ENCODE results near the gene SIDT2. TPM values are rescaled to one million over a fixed set of nuclear protein-coding genes. Genes with fewer than 3 reads are reported as not detected.

SIDT2 gene
- polyA plus RNA-seq, 1 donor from 2014 or later, result 11.1 TPM

GRCh38 chr11:117230999-117231841, 52.7 kb downstream of the SIDT2 start:
- H3K4me2 ChIP-seq (ENCODE audit: low read length), result peak overlapping the region; percentile 96
- no peaks in the 10 kb centered on the region for H3K36me3 ChIP-seq (ENCODE audit: insufficient read depth, low read length)
- TF ChIP-seq REST (IDR thresholded peaks at IDR 0.05; ENCODE audit: borderline replicate concordance), result no peak
- TF ChIP-seq POLR2AphosphoS5 (IDR thresholded peaks at IDR 0.05), result no peak
- TF ChIP-seq SMC3 (conservative IDR thresholded peaks at IDR 0.05; ENCODE audit: poor library complexity), result no peak
- no peak for TF ChIP-seq TAF1 (IDR thresholded peaks at IDR 0.05; ENCODE audit: low read depth)
- no peak for TF ChIP-seq RAD21 (conservative IDR thresholded peaks at IDR 0.05)
- TF ChIP-seq MXI1 (conservative IDR thresholded peaks at IDR 0.05; ENCODE audit: poor library complexity, severe bottlenecking), result no peak
- TF ChIP-seq CTCF (IDR thresholded peaks at IDR 0.05; ENCODE audit: poor library complexity, severe bottlenecking), result no peak
- TF ChIP-seq EP300 (conservative IDR thresholded peaks at IDR 0.05; ENCODE audit: poor library complexity, severe bottlenecking), result no peak
- no peak for TF ChIP-seq EZH2 (IDR thresholded peaks at IDR 0.05; ENCODE audit: borderline replicate concordance, insufficient read depth, low read length, poor library complexity, severe bottlenecking)
- H3K9me3 ChIP-seq (ENCODE audit: low read length), result no peaks in the 10 kb centered on the region
- H4K20me1 ChIP-seq (ENCODE audit: insufficient read depth), result no peaks in the 10 kb centered on the region
- H3F3A ChIP-seq (ENCODE audit: insufficient read depth, low read length, poor library complexity, severe bottlenecking), result no peaks in the 10 kb centered on the region
- H3K79me2 ChIP-seq (replicated peaks; ENCODE audit: insufficient read depth, low read length), result peaks cover 49% of the 10 kb centered on the region
- no peaks in the 10 kb centered on the region for H3K27me3 ChIP-seq (ENCODE audit: insufficient read depth, low read depth, low read length)
- H3K9me2 ChIP-seq (ENCODE audit: insufficient read depth, low read length), result no peaks in the 10 kb centered on the region
- peak overlapping the region; percentile 95 for H3K4me3 ChIP-seq (ENCODE audit: low read length)
- peak overlapping the region; percentile 99 for H3K27ac ChIP-seq (ENCODE audit: low read length)
- H2AFZ ChIP-seq (ENCODE audit: low read depth, low read length), result peak overlapping the region; percentile 1
- H3K9ac ChIP-seq (ENCODE audit: low read length), result peak overlapping the region; percentile 99

GRCh38 chr11:117231842-117232091, 53.2 kb downstream of the SIDT2 start, which contains the start of gene PCSK7:
PCSK7 (minus strand) TSS chr11:117232073; CDS start chr11:117229844, 2,229 bp downstream.
- TF ChIP-seq REST (IDR thresholded peaks at IDR 0.05; ENCODE audit: borderline replicate concordance) (no peak), RAD21 (conservative IDR thresholded peaks at IDR 0.05) (no peak), SMC3 (conservative IDR thresholded peaks at IDR 0.05; ENCODE audit: poor library complexity) (no peak), MXI1 (conservative IDR thresholded peaks at IDR 0.05; ENCODE audit: poor library complexity, severe bottlenecking) (peak; percentile 86), TAF1 (IDR thresholded peaks at IDR 0.05; ENCODE audit: low read depth) (no peak), EZH2 (IDR thresholded peaks at IDR 0.05; ENCODE audit: borderline replicate concordance, insufficient read depth, low read length, poor library complexity, severe bottlenecking) (no peak)
- peak within 1 kb of the TSS; percentile 96 for H3K4me3 ChIP-seq (ENCODE audit: low read length)
- peak within 1 kb of the TSS; percentile 96 for H3K4me2 ChIP-seq (ENCODE audit: low read length)
- H3K9me2 ChIP-seq (ENCODE audit: insufficient read depth, low read length), result no peaks in the 10 kb centered on the region
- H3K27me3 ChIP-seq (ENCODE audit: insufficient read depth, low read depth, low read length), result no peaks in the 10 kb centered on the region
- peak within 1 kb of the TSS; percentile 90 for H2AFZ ChIP-seq (ENCODE audit: low read depth, low read length)
- no peaks in the 10 kb centered on the region for H3K9me3 ChIP-seq (ENCODE audit: low read length)
- no peaks in the 10 kb centered on the region for H3F3A ChIP-seq (ENCODE audit: insufficient read depth, low read length, poor library complexity, severe bottlenecking)
- no peaks in the 10 kb centered on the region for H4K20me1 ChIP-seq (ENCODE audit: insufficient read depth)
- peak within 1 kb of the TSS; percentile 99 for H3K27ac ChIP-seq (ENCODE audit: low read length)
- peak within 1 kb of the TSS; percentile 99 for H3K9ac ChIP-seq (ENCODE audit: low read length)
- peaks cover 49% of the 10 kb centered on the region for H3K79me2 ChIP-seq (replicated peaks; ENCODE audit: insufficient read depth, low read length)
- peaks cover 4% of the 10 kb centered on the region for H3K36me3 ChIP-seq (ENCODE audit: insufficient read depth, low read length)

Measured in neural cell (in vitro differentiated cells).